HepG2 (cell line): ENCODE data around the gene MED25. TPM values are rescaled to one million over a fixed set of nuclear protein-coding genes. Genes with fewer than 3 reads are reported as not detected.
A peak's percentile ranks its signal among the peaks of the same experiment; 100 is the strongest.

Source experiments
- GATAD2A ChIP-seq: IDR thresholded peaks from 2 replicates; pipeline ENCODE4 v1.6.1; 2016
- GTF3A ChIP-seq: sonication (generic); formaldehyde crosslinking; conservative IDR thresholded peaks from 2 replicates; pipeline ENCODE4 v1.4.0; 2020; ENCODE audit warnings: mild to moderate bottlenecking, missing genetic modification reagents
- HDAC2 ChIP-seq: sonication (generic); formaldehyde crosslinking; IDR thresholded peaks from 2 replicates; pipeline ENCODE4 v1.4.0; 2020; ENCODE audit warnings: missing genetic modification reagents
- KDM5A ChIP-seq: fragments of 200-600 bp; sonication (generic); IDR thresholded peaks from 2 replicates; pipeline ENCODE4 v1.7.0; 2018; ENCODE audit warnings: antibody characterized with exemption, mild to moderate bottlenecking, low read length, borderline replicate concordance
- LCORL ChIP-seq, 2 experiments: fragments of 450-650 bp in 1 of 2; sonication (generic) in 1 of 2; formaldehyde crosslinking in 1 of 2; IDR thresholded peaks; 2 replicates each; pipeline versions ENCODE4 v1.5.0 to v1.6.1; 2017 to 2020; ENCODE audit warnings: antibody characterized with exemption in 1 of 2, missing genetic modification reagents in 1 of 2
- MTA3 ChIP-seq: sonication (generic); formaldehyde crosslinking; IDR thresholded peaks from 2 replicates; pipeline ENCODE4 v1.4.0; 2020; ENCODE audit warnings: missing genetic modification reagents
- NRL ChIP-seq: sonication (generic); formaldehyde crosslinking; IDR thresholded peaks from 2 replicates; pipeline ENCODE4 v1.5.0; 2020; ENCODE audit warnings: missing genetic modification reagents, mild to moderate bottlenecking, moderate library complexity, borderline replicate concordance
- PHF21A ChIP-seq: sonication (generic); formaldehyde crosslinking; IDR thresholded peaks from 2 replicates; pipeline ENCODE4 v1.5.0; 2020; ENCODE audit warnings: mild to moderate bottlenecking, missing genetic modification reagents
- RXRA ChIP-seq: sonication (generic); formaldehyde crosslinking; IDR thresholded peaks from 2 replicates; pipeline ENCODE4 v1.5.1; 2020; ENCODE audit warnings: missing genetic modification reagents
- SPEN ChIP-seq: sonication (generic); formaldehyde crosslinking; IDR thresholded peaks from 2 replicates; pipeline ENCODE4 v1.5.1; 2020; ENCODE audit warnings: low read depth, mild to moderate bottlenecking, missing genetic modification reagents
- ZFP1 ChIP-seq: IDR thresholded peaks from 2 replicates; pipeline ENCODE4 v1.6.1; 2016
- ZFX ChIP-seq: sonication (generic); formaldehyde crosslinking; IDR thresholded peaks from 2 replicates; pipeline ENCODE4 v1.4.0; 2020; ENCODE audit warnings: mild to moderate bottlenecking, low read depth, missing genetic modification reagents, moderate library complexity
- ZNF343 ChIP-seq: sonication (generic); formaldehyde crosslinking; IDR thresholded peaks from 2 replicates; pipeline ENCODE4 v1.4.0; 2020; ENCODE audit warnings: mild to moderate bottlenecking, missing genetic modification reagents
- ZNF883 ChIP-seq: sonication (generic); formaldehyde crosslinking; IDR thresholded peaks from 2 replicates; pipeline ENCODE4 v1.5.1; 2020; ENCODE audit warnings: mild to moderate bottlenecking, missing genetic modification reagents; ENCODE audit errors: not compliant biosample characterization
- ZSCAN29 ChIP-seq: sonication (generic); formaldehyde crosslinking; conservative IDR thresholded peaks from 2 replicates; pipeline ENCODE4 v1.4.0; 2020; ENCODE audit warnings: mild to moderate bottlenecking, missing genetic modification reagents
- polyA plus RNA-seq, 8 experiments: library from polyadenylated mRNA; depleted of rRNA in 3 of 8; stranded (reverse) in 7 of 8; unstranded in 1 of 8; fragments of >200 nt; fragmentation: Illumina TruSeq in 4 of 8; extraction: Trizol in 4 of 8; gene quantifications; 2 replicates each; pipeline versions ENCODE4 v1.2.1 to v1.2.3, GENCODE V29; 2011 to 2016; ENCODE audit warnings: low read depth in 4 of 8, missing spikeins in 1 of 8, mixed read lengths in 1 of 8; ENCODE audit not compliant: insufficient read depth in 1 of 8
- total RNA-seq, 5 experiments: library from RNA; depleted of rRNA; stranded (reverse); fragments of >200 nt; fragmentation: Illumina TruSeq; extraction: Trizol; gene quantifications; 2 replicates each; pipeline ENCODE4 v1.2.3, GENCODE V29; 2016; ENCODE audit warnings: low read depth in 1 of 5
- TF ChIP-seq, protein P1 (sequence below): IDR thresholded peaks from 2 replicates; pipeline ENCODE4 v1.6.1; 2018; ENCODE audit warnings: missing genetic modification reagents, mild to moderate bottlenecking, missing compliant biosample characterization
- TF ChIP-seq, protein P2 (sequence below): sonication (generic); formaldehyde crosslinking; IDR thresholded peaks from 2 replicates; pipeline ENCODE4 v1.8.0; 2022; ENCODE audit warnings: missing genetic modification reagents, mild to moderate bottlenecking, moderate library complexity, borderline replicate concordance
- TF ChIP-seq, protein P3 (sequence below): sonication (generic); formaldehyde crosslinking; IDR thresholded peaks from 2 replicates; pipeline ENCODE4 v1.4.0; 2020; ENCODE audit warnings: missing genetic modification reagents
- TF ChIP-seq, protein P4 (sequence below): sonication (generic); formaldehyde crosslinking; IDR thresholded peaks from 2 replicates; pipeline ENCODE4 v1.4.0; 2020; ENCODE audit warnings: missing genetic modification reagents, mild to moderate bottlenecking, borderline replicate concordance
- TF ChIP-seq, protein P5 (sequence below): sonication (generic); formaldehyde crosslinking; IDR thresholded peaks from 2 replicates; pipeline ENCODE4 v1.8.0; 2023; ENCODE audit warnings: mild to moderate bottlenecking, missing genetic modification reagents

The MED25 gene
- total and polyA plus RNA-seq, 2 of the 13 experiments (the other 11 are each of a cell fraction or from before 2014, with no cell fraction given): 11.1 to 15.1 TPM

DNA sequence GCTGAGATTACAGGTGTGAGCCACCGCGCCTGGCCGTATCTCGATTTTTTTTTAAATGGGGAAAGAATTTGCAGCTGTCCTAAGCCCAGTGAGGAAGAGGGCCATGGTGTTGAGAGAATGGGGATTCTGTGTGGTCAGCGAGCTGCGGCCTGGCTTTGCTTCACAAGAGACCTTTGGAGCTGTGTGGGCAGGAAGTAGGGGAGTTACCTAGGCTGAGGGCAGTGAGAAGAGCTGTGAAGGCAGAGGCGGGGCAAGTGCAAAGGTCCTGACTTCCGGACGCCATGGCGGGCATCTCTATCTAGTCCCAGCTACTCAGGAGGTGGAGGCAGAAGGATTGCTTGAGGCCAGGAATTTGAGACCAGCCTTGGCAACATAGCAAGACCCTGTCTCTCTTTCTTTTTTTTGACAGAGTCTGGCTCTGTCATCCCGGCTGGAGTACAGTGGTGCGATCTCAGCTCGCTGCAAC lies 46.4 kb upstream of the MED25 start (continued):
- TF ChIP-seq, protein P1, sequence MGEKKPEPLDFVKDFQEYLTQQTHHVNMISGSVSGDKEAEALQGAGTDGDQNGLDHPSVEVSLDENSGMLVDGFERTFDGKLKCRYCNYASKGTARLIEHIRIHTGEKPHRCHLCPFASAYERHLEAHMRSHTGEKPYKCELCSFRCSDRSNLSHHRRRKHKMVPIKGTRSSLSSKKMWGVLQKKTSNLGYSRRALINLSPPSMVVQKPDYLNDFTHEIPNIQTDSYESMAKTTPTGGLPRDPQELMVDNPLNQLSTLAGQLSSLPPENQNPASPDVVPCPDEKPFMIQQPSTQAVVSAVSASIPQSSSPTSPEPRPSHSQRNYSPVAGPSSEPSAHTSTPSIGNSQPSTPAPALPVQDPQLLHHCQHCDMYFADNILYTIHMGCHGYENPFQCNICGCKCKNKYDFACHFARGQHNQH (CRISPR knock-in tag): peak; percentile 42; the same call in 1 of the 2 replicates
- TF ChIP-seq GTF3A (no peak), ZFX (peak; percentile 92), GATAD2A (CRISPR knock-in tag) (peak; percentile 47), HDAC2 (peak; percentile 71; the same call in 1 of the 2 replicates), ZFP1 (CRISPR knock-in tag) (no peak), KDM5A (no peak), NRL (CRISPR knock-in tag) (0 out of 2 replicates have a peak, but pooled peaks have one; percentile 18), PHF21A (CRISPR knock-in tag) (peak; percentile 44; the same call in 1 of the 2 replicates), RXRA (CRISPR knock-in tag) (no peak), MTA3 (CRISPR knock-in tag) (no peak), LCORL (IDR thresholded peaks at IDR 0.05) (no peak), LCORL (CRISPR knock-in tag; IDR thresholded peaks at IDR 0.05) (peak; percentile 36; the same call in 1 of the 2 replicates), ZNF343 (CRISPR knock-in tag) (0 out of 2 replicates have a peak, but pooled peaks have one; percentile 31), SPEN (CRISPR knock-in tag) (peak; percentile 78), ZSCAN29 (0 out of 2 replicates have a peak, but pooled peaks have one; percentile 64), ZNF883 (CRISPR knock-in tag) (peak; percentile 37)
- TF ChIP-seq, protein P2, sequence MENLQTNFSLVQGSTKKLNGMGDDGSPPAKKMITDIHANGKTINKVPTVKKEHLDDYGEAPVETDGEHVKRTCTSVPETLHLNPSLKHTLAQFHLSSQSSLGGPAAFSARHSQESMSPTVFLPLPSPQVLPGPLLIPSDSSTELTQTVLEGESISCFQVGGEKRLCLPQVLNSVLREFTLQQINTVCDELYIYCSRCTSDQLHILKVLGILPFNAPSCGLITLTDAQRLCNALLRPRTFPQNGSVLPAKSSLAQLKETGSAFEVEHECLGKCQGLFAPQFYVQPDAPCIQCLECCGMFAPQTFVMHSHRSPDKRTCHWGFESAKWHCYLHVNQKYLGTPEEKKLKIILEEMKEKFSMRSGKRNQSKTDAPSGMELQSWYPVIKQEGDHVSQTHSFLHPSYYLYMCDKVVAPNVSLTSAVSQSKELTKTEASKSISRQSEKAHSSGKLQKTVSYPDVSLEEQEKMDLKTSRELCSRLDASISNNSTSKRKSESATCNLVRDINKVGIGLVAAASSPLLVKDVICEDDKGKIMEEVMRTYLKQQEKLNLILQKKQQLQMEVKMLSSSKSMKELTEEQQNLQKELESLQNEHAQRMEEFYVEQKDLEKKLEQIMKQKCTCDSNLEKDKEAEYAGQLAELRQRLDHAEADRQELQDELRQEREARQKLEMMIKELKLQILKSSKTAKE (CRISPR knock-in tag): no peak
- TF ChIP-seq, protein P3, sequence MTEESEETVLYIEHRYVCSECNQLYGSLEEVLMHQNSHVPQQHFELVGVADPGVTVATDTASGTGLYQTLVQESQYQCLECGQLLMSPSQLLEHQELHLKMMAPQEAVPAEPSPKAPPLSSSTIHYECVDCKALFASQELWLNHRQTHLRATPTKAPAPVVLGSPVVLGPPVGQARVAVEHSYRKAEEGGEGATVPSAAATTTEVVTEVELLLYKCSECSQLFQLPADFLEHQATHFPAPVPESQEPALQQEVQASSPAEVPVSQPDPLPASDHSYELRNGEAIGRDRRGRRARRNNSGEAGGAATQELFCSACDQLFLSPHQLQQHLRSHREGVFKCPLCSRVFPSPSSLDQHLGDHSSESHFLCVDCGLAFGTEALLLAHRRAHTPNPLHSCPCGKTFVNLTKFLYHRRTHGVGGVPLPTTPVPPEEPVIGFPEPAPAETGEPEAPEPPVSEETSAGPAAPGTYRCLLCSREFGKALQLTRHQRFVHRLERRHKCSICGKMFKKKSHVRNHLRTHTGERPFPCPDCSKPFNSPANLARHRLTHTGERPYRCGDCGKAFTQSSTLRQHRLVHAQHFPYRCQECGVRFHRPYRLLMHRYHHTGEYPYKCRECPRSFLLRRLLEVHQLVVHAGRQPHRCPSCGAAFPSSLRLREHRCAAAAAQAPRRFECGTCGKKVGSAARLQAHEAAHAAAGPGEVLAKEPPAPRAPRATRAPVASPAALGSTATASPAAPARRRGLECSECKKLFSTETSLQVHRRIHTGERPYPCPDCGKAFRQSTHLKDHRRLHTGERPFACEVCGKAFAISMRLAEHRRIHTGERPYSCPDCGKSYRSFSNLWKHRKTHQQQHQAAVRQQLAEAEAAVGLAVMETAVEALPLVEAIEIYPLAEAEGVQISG (CRISPR knock-in tag): peak; percentile 72
- TF ChIP-seq, protein P4, sequence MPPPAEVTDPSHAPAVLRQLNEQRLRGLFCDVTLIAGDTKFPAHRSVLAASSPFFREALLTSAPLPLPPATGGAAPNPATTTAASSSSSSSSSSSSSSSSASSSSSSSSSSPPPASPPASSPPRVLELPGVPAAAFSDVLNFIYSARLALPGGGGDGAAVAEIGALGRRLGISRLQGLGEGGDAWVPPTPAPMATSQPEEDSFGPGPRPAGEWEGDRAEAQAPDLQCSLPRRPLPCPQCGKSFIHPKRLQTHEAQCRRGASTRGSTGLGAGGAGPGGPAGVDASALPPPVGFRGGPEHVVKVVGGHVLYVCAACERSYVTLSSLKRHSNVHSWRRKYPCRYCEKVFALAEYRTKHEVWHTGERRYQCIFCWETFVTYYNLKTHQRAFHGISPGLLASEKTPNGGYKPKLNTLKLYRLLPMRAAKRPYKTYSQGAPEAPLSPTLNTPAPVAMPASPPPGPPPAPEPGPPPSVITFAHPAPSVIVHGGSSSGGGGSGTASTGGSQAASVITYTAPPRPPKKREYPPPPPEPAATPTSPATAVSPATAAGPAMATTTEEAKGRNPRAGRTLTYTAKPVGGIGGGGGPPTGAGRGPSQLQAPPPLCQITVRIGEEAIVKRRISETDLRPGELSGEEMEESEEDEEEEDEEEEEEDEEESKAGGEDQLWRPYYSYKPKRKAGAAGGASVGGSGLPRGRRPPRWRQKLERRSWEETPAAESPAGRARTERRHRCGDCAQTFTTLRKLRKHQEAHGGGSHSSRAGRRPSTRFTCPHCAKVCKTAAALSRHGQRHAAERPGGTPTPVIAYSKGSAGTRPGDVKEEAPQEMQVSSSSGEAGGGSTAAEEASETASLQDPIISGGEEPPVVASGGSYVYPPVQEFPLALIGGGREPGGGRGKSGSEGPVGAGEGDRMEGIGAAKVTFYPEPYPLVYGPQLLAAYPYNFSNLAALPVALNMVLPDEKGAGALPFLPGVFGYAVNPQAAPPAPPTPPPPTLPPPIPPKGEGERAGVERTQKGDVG (CRISPR knock-in tag): no peak; the same call in 1 of the 2 replicates
- TF ChIP-seq, protein P5, sequence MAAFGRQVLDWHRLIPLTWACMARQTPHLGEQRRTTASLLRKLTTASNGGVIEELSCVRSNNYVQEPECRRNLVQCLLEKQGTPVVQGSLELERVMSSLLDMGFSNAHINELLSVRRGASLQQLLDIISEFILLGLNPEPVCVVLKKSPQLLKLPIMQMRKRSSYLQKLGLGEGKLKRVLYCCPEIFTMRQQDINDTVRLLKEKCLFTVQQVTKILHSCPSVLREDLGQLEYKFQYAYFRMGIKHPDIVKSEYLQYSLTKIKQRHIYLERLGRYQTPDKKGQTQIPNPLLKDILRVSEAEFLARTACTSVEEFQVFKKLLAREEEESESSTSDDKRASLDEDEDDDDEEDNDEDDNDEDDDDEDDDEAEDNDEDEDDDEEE (CRISPR knock-in tag): peak; percentile 73
